Lower leg skin (tissue), 4 donors: Measurements from ENCODE around the gene CHN2. TPM values are rescaled to one million over a fixed set of nuclear protein-coding genes. Genes with fewer than 3 reads are reported as not detected.

Source experiments
- DNase-seq, 2 donors: peaks; one replicate each; pipeline ENCODE4 v3.0.0-alpha.2; 2019; ENCODE audit warnings: low spot score in 2 of 2
- H3K4me3 ChIP-seq: fragments of 200-600 bp; sonication (generic); 2 replicates; pipeline ENCODE4 v1.5.1; 2017; ENCODE audit warnings: mild to moderate bottlenecking, low read depth; ENCODE audit not compliant: poor library complexity, severe bottlenecking
- CTCF ChIP-seq, 3 donors: fragments of 450-650 bp; IDR thresholded peaks; one replicate each; pipeline ENCODE4 v1.5.1; 2016; ENCODE audit warnings: antibody characterized with exemption in 3 of 3, mild to moderate bottlenecking in 3 of 3, moderate library complexity in 2 of 3
- POLR2A ChIP-seq, 2 donors: fragments of 450-650 bp; IDR thresholded peaks; one replicate each; pipeline ENCODE4 v1.6.1; 2016 to 2017; ENCODE audit warnings: antibody characterized with exemption in 2 of 2, mild to moderate bottlenecking in 1 of 2, moderate library complexity in 1 of 2
- WGBS, 2 donors: methylation state at CpG; one replicate each; pipeline ENCODE4 v1.1.5; 2018; 5-methylcytosine and 5-hydroxymethylcytosine counted together
- intact Hi-C: fragments of 100-400 bp; cut with DNase I; formaldehyde crosslinking; loops from one replicate; pipeline ENCODE4 v1.15.0; 2023; ENCODE audit warnings: low total_unique reads
- total RNA-seq, 4 donors: library from RNA; depleted of rRNA; stranded (reverse); fragments of >200 nt; gene quantifications; one replicate each; pipeline ENCODE4 v1.1.0, GENCODE V29; 2016

The CHN2 gene
- total RNA-seq, 4 donors from 2014 or later = 1.0 to 3.8 (median 2.0) TPM

GRCh38 chr7:29480451-29480850 lies 285.9 kb downstream of the CHN2 start:
- no peak overlapping the region for H3K4me3 ChIP-seq
- TF ChIP-seq CTCF (IDR thresholded peaks at IDR 0.05) = no peak
- TF ChIP-seq POLR2A (IDR thresholded peaks at IDR 0.05) = no peak
- DNase-seq = no peak
- intact Hi-C loops = no loop called here
- 79 to 83% methylated on average over 5 of the region's 5 CpGs for WGBS, 2 donors

GRCh38 chr7:29480934-29481651 lies 286.5 kb downstream of the CHN2 start:
- H3K4me3 ChIP-seq = no peak overlapping the region
- TF ChIP-seq CTCF (IDR thresholded peaks at IDR 0.05) (no peak), POLR2A (IDR thresholded peaks at IDR 0.05) (no peak)
- intact Hi-C loops = no loop called here
- DNase-seq = no peak
- 61 to 69% methylated on average over 5 of the region's 5 CpGs for WGBS, 2 donors

- TF ChIP-seq CTCF (IDR thresholded peaks at IDR 0.05) = no peak
- TF ChIP-seq POLR2A (IDR thresholded peaks at IDR 0.05) = no peak
- DNase-seq = no peak
- intact Hi-C loops = no loop called here
- H3K4me3 ChIP-seq = no peak overlapping the region
- 92 to 93% methylated on average over 4 of the region's 4 CpGs for WGBS, 2 donors
These were observed 287.5 kb downstream of the CHN2 start for GRCh38 chr7:29482056-29482455.

- 90 to 91% methylated on average over 11 of the region's 11 CpGs for WGBS, 2 donors
These were observed 288.9 kb downstream of the CHN2 start for GRCh38 chr7:29483219-29484104.

GRCh38 chr7:29484280-29484679 lies 289.7 kb downstream of the CHN2 start:
- intact Hi-C loops = no loop called here
- DNase-seq = no peak
- TF ChIP-seq CTCF (IDR thresholded peaks at IDR 0.05) (no peak), POLR2A (IDR thresholded peaks at IDR 0.05) (no peak)
- no peak overlapping the region for H3K4me3 ChIP-seq
- 94% methylated on average over 3 of the region's 3 CpGs for WGBS, 2 donors

More at GRCh38 chr7:29483219-29484104, 288.9 kb downstream of the CHN2 start:
- TF ChIP-seq CTCF (IDR thresholded peaks at IDR 0.05) (no peak), POLR2A (IDR thresholded peaks at IDR 0.05) (no peak)
- intact Hi-C loops = no loop called here
- H3K4me3 ChIP-seq = no peak overlapping the region
- no peak for DNase-seq
